Measurements from ENCODE around the gene RGL1.

RGL1 gene

DNA sequence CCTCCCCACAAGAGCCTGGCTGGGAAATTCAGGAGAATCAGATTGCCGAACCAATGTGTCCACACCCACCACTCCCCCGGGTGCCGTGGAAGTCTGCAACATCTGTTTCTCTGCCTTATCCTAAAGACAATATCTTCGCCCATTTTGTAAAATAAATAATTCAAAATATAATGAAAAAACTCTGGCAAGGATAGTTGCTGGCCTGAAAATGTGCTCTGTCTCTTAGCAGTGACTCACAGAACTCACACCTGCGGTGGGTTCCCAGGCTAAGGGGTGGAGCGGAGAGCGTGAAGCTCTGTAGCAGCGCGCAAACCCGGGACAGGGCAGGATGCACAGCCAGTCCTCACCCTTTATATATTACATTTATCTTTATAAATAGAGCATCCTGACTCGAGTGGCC lies 132.7 kb downstream of the RGL1 start:
- no peak for DNase-seq (ENCODE audit: low read depth, low spot score)
- Histone ChIP-seq H3K4me3 (ENCODE audit: insufficient read length, low read depth) (no peak overlapping the region), H3K36me3 (ENCODE audit: insufficient read depth, insufficient read length, low read length) (no peaks in the 10 kb centered on the region), H3K9me3 (ENCODE audit: insufficient read depth, low read length) (no peaks in the 10 kb centered on the region), H3K4me1 (ENCODE audit: insufficient read depth, insufficient read length) (no peaks in the 10 kb centered on the region), H3K9ac (ENCODE audit: insufficient read length, low read depth) (no peak overlapping the region), H3K27me3 (ENCODE audit: insufficient read depth, insufficient read length) (no peaks in the 10 kb centered on the region)
- TF ChIP-seq YY1 (IDR thresholded peaks at IDR 0.05; ENCODE audit: insufficient read depth, insufficient read length) (no peak), ZNF274 (IDR thresholded peaks at IDR 0.05; ENCODE audit: low read depth, low read length) (no peak), SUZ12 (IDR thresholded peaks at IDR 0.05; ENCODE audit: extremely low read depth, insufficient read depth, insufficient read length) (no peak)

DNA sequence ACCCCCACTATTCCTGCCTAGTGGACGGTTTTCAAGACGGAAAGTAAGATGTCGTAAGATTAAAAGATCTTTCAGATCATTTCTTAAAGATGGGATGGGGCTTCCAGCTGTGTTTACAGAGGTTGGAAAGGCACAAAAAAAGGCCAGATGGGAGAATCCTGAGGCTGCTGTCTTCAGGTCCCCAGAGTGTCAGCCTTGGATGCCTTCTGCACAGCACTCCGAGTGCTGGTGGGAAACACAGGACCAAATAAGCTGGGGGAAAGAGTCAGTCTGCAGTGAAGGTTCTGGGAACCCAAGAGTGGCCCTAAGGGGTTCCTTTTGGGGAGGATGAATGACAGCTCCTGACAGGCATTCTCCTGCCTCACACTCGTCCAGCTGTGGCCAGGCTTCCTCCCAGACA lies 136.1 kb downstream of the RGL1 start:
- H3K4me1 ChIP-seq (ENCODE audit: insufficient read depth, insufficient read length), result no peaks in the 10 kb centered on the region
- H3K36me3 ChIP-seq (ENCODE audit: insufficient read depth, insufficient read length, low read length), result no peaks in the 10 kb centered on the region
- H3K9ac ChIP-seq (ENCODE audit: insufficient read length, low read depth), result no peak overlapping the region
- H3K27me3 ChIP-seq (ENCODE audit: insufficient read depth, insufficient read length), result no peaks in the 10 kb centered on the region
- TF ChIP-seq SUZ12 (IDR thresholded peaks at IDR 0.05; ENCODE audit: extremely low read depth, insufficient read depth, insufficient read length), result no peak
- TF ChIP-seq ZNF274 (IDR thresholded peaks at IDR 0.05; ENCODE audit: low read depth, low read length), result no peak
- TF ChIP-seq YY1 (IDR thresholded peaks at IDR 0.05; ENCODE audit: insufficient read depth, insufficient read length), result no peak
- no peak for DNase-seq (ENCODE audit: low read depth, low spot score)
- no peak overlapping the region for H3K4me3 ChIP-seq (ENCODE audit: insufficient read length, low read depth)
- no peaks in the 10 kb centered on the region for H3K9me3 ChIP-seq (ENCODE audit: insufficient read depth, low read length)

GRCh38 chr1:183942933-183943693 lies 138.2 kb downstream of the RGL1 start:
- TF ChIP-seq YY1 (IDR thresholded peaks at IDR 0.05; ENCODE audit: insufficient read depth, insufficient read length) (no peak), ZNF274 (IDR thresholded peaks at IDR 0.05; ENCODE audit: low read depth, low read length) (no peak), SUZ12 (IDR thresholded peaks at IDR 0.05; ENCODE audit: extremely low read depth, insufficient read depth, insufficient read length) (no peak)
- H3K9ac ChIP-seq (ENCODE audit: insufficient read length, low read depth), result no peak overlapping the region
- H3K36me3 ChIP-seq (ENCODE audit: insufficient read depth, insufficient read length, low read length), result no peaks in the 10 kb centered on the region
- no peaks in the 10 kb centered on the region for H3K4me1 ChIP-seq (ENCODE audit: insufficient read depth, insufficient read length)
- no peak for DNase-seq (ENCODE audit: low read depth, low spot score)
- H3K9me3 ChIP-seq (ENCODE audit: insufficient read depth, low read length), result peaks cover under 1% of the 10 kb centered on the region; the same call in 1 of the 2 replicates
- no peaks in the 10 kb centered on the region for H3K27me3 ChIP-seq (ENCODE audit: insufficient read depth, insufficient read length)
- no peak overlapping the region for H3K4me3 ChIP-seq (ENCODE audit: insufficient read length, low read depth)

DNA sequence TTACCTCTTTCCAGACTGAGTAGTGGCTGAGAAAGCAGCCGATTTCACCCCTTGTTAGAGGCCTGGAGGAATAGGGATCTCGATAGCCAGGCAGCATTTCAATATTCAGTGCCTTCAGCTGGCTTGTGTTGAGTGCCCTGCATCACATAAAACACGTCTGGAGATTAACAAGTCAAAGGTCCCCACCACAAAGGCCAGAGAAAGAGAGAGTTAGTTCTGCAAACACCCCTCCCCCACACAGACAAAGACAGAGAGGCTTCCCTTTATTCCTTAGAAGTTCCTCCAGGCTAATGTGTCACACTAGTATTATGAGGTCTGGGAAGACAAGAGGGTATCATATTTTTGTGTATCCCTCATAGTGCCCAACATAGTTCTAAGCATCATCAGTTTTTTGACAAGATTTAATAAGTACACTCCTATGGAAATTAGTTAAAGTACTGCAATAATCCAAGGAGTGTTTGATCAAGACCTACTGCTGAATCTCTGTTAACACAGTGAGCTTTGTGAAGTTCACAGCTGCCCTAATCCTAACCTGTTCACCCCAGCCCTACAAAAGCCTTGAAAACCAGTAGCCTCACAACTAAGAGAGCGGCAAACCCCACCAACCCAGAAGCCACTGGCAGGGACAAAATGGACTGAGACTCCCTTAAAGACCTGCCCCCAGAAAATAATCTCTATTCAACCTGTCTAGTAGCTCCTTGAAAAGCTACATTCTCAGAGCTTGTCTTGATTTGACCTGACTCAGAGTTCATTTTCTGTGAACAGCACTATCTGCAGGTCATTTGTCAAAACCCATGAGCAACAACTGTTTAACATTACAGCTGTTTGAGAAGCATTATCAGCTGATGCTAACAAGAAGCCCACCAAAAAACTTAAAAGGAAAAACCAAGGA lies 140.8 kb downstream of the RGL1 start:
- H3K36me3 ChIP-seq (ENCODE audit: insufficient read depth, insufficient read length, low read length), result no peaks in the 10 kb centered on the region
- H3K4me1 ChIP-seq (ENCODE audit: insufficient read depth, insufficient read length), result no peaks in the 10 kb centered on the region
- H3K9me3 ChIP-seq (ENCODE audit: insufficient read depth, low read length), result peaks cover 19% of the 10 kb centered on the region
- DNase-seq (ENCODE audit: low read depth, low spot score), result peak; percentile 96
- H3K4me3 ChIP-seq (ENCODE audit: insufficient read length, low read depth), result no peak overlapping the region
- no peaks in the 10 kb centered on the region for H3K27me3 ChIP-seq (ENCODE audit: insufficient read depth, insufficient read length)
- H3K9ac ChIP-seq (ENCODE audit: insufficient read length, low read depth), result no peak overlapping the region
- TF ChIP-seq SUZ12 (IDR thresholded peaks at IDR 0.05; ENCODE audit: extremely low read depth, insufficient read depth, insufficient read length) (no peak), YY1 (IDR thresholded peaks at IDR 0.05; ENCODE audit: insufficient read depth, insufficient read length) (no peak), ZNF274 (IDR thresholded peaks at IDR 0.05; ENCODE audit: low read depth, low read length) (no peak)

GRCh38 chr1:183946320-183946613 lies 141.3 kb downstream of the RGL1 start:
- DNase-seq (ENCODE audit: low read depth, low spot score), result no peak
- H3K9ac ChIP-seq (ENCODE audit: insufficient read length, low read depth), result no peak overlapping the region
- no peaks in the 10 kb centered on the region for H3K4me1 ChIP-seq (ENCODE audit: insufficient read depth, insufficient read length)
- TF ChIP-seq YY1 (IDR thresholded peaks at IDR 0.05; ENCODE audit: insufficient read depth, insufficient read length), result no peak
- TF ChIP-seq SUZ12 (IDR thresholded peaks at IDR 0.05; ENCODE audit: extremely low read depth, insufficient read depth, insufficient read length), result no peak
- TF ChIP-seq ZNF274 (IDR thresholded peaks at IDR 0.05; ENCODE audit: low read depth, low read length), result no peak
- H3K27me3 ChIP-seq (ENCODE audit: insufficient read depth, insufficient read length), result no peaks in the 10 kb centered on the region
- H3K36me3 ChIP-seq (ENCODE audit: insufficient read depth, insufficient read length, low read length), result no peaks in the 10 kb centered on the region
- H3K4me3 ChIP-seq (ENCODE audit: insufficient read length, low read depth), result no peak overlapping the region
- peaks cover 19% of the 10 kb centered on the region for H3K9me3 ChIP-seq (ENCODE audit: insufficient read depth, low read length)

GRCh38 chr1:183947988-183948387 lies 143.1 kb downstream of the RGL1 start:
- DNase-seq (ENCODE audit: low read depth, low spot score), result no peak

DNA sequence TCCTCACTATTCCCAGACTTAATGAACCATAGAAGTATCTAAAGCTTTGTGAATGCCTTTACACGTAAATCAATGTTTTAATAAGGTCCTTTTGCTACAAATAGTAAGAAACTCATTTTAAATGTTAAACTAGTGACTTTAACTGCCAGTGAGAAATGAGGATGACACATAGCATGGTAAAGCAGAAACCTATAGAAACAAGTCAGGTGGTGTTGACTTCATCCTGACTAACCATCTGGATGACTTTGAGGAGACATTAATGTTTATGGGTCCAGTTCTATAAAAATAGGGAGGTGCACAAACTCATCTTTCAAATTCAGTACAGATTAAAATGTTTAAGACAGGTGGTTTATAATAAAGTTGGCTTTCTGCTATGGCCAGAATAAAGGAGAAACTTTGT lies 147.2 kb downstream of the RGL1 start:
- no peaks in the 10 kb centered on the region for H3K36me3 ChIP-seq (ENCODE audit: insufficient read depth, insufficient read length, low read length)
- H3K9me3 ChIP-seq (ENCODE audit: insufficient read depth, low read length), result peaks cover 19% of the 10 kb centered on the region
- no peak for TF ChIP-seq ZNF274 (IDR thresholded peaks at IDR 0.05; ENCODE audit: low read depth, low read length)
- TF ChIP-seq SUZ12 (IDR thresholded peaks at IDR 0.05; ENCODE audit: extremely low read depth, insufficient read depth, insufficient read length), result no peak
- no peak for TF ChIP-seq YY1 (IDR thresholded peaks at IDR 0.05; ENCODE audit: insufficient read depth, insufficient read length)
- H3K4me3 ChIP-seq (ENCODE audit: insufficient read length, low read depth), result no peak overlapping the region
- H3K9ac ChIP-seq (ENCODE audit: insufficient read length, low read depth), result no peak overlapping the region
- H3K4me1 ChIP-seq (ENCODE audit: insufficient read depth, insufficient read length), result no peaks in the 10 kb centered on the region
- DNase-seq (ENCODE audit: low read depth, low spot score), result no peak
- no peaks in the 10 kb centered on the region for H3K27me3 ChIP-seq (ENCODE audit: insufficient read depth, insufficient read length)

More at GRCh38 chr1:183947988-183948387, 143.1 kb downstream of the RGL1 start:
- H3K9me3 ChIP-seq (ENCODE audit: insufficient read depth, low read length), result peaks cover 19% of the 10 kb centered on the region
- H3K4me1 ChIP-seq (ENCODE audit: insufficient read depth, insufficient read length), result no peaks in the 10 kb centered on the region
- H3K36me3 ChIP-seq (ENCODE audit: insufficient read depth, insufficient read length, low read length), result no peaks in the 10 kb centered on the region
- H3K9ac ChIP-seq (ENCODE audit: insufficient read length, low read depth), result no peak overlapping the region
- no peaks in the 10 kb centered on the region for H3K27me3 ChIP-seq (ENCODE audit: insufficient read depth, insufficient read length)
- no peak overlapping the region for H3K4me3 ChIP-seq (ENCODE audit: insufficient read length, low read depth)
- TF ChIP-seq ZNF274 (IDR thresholded peaks at IDR 0.05; ENCODE audit: low read depth, low read length) (no peak), SUZ12 (IDR thresholded peaks at IDR 0.05; ENCODE audit: extremely low read depth, insufficient read depth, insufficient read length) (no peak), YY1 (IDR thresholded peaks at IDR 0.05; ENCODE audit: insufficient read depth, insufficient read length) (no peak)
